ENCODE measurements around the gene SFXN4. TPM values are rescaled to one million over a fixed set of nuclear protein-coding genes. Genes with fewer than 3 reads are reported as not detected.
A peak's percentile ranks its signal among the peaks of the same experiment; 100 is the strongest.
"Not testable (repeated sequence)": the region's sequence is repeated elsewhere in the genome, so short reads cannot be mapped to it uniquely, and the experiment has no call there.

The SFXN4 gene
- total RNA-seq, 1 experiment from 2014 or later, result 24.0 TPM

- ChIA-PET POLR2A (interaction anchor here (0.5 kb wide), 1 partner anchor 39 kb away, joined by 4 read pairs; no protein-coding TSS in a partner anchor), CTCF (no interaction called here)
- Mint-ChIP-seq H3K4me3 (no peak overlapping the region), H3K27ac (no peak overlapping the region), H3K27me3 (ENCODE audit: low read depth) (no peaks in the 10 kb centered on the region), H3K36me3 (peaks cover 54% of the 10 kb centered on the region), H3K4me1 (no peaks in the 10 kb centered on the region), H3K9me3 (no peaks in the 10 kb centered on the region)
- DNase-seq (ENCODE audit: low spot score) (no peak), ATAC-seq (no peak)
- TF ChIP-seq ZNF263 (CRISPR knock-in tag; IDR thresholded peaks at IDR 0.05; ENCODE audit: low read depth) (no peak), GABPB1 (CRISPR knock-in tag; IDR thresholded peaks at IDR 0.05) (peak; percentile 97)
Observed at GRCh38 chr10:119113751-119114732, 51.5 kb downstream of the SFXN4 start.

DNA sequence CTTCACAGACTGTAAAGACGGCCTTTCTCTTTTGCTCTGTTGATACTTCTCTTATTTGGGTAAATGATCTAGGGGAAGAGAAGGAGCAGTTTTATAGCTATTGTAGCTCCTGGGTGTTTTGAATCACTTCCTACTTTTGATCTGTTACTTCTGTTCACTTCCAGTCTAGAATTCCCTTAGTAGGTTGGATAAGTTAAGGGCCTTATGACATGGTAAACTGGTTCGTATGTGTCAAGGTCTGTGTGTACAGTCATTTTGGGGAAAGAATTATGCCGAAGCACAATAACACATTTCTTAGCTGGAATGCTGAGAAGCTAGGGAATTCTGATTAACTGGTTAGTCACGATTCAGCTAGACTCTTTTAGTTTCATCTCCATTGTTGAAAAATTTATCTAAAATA lies 53.5 kb downstream of the SFXN4 start:
- H3K27ac Mint-ChIP-seq, result no peak overlapping the region
- no peaks in the 10 kb centered on the region for H3K27me3 Mint-ChIP-seq (ENCODE audit: low read depth)
- ChIA-PET POLR2A (no interaction called here), CTCF (interaction anchor here (1.3 kb wide), 1 partner anchor 87 kb away, joined by 3 read pairs; no protein-coding TSS in a partner anchor)
- no peaks in the 10 kb centered on the region for H3K4me1 Mint-ChIP-seq
- DNase-seq (ENCODE audit: low spot score) (no peak), ATAC-seq (no peak)
- no peak overlapping the region for H3K4me3 Mint-ChIP-seq
- TF ChIP-seq E2F4 (CRISPR knock-in tag; IDR thresholded peaks at IDR 0.05; ENCODE audit: borderline replicate concordance, low read depth) (no peak), CREM (CRISPR knock-in tag; IDR thresholded peaks at IDR 0.05) (no peak), ZBTB21 (CRISPR knock-in tag; IDR thresholded peaks at IDR 0.05; ENCODE audit: borderline replicate concordance) (no peak), MYBL2 (CRISPR knock-in tag; IDR thresholded peaks at IDR 0.05) (no peak), USF2 (CRISPR knock-in tag; IDR thresholded peaks at IDR 0.05) (no peak), EMX1 (CRISPR knock-in tag; IDR thresholded peaks at IDR 0.05) (no peak)
- TF ChIP-seq, protein P1, sequence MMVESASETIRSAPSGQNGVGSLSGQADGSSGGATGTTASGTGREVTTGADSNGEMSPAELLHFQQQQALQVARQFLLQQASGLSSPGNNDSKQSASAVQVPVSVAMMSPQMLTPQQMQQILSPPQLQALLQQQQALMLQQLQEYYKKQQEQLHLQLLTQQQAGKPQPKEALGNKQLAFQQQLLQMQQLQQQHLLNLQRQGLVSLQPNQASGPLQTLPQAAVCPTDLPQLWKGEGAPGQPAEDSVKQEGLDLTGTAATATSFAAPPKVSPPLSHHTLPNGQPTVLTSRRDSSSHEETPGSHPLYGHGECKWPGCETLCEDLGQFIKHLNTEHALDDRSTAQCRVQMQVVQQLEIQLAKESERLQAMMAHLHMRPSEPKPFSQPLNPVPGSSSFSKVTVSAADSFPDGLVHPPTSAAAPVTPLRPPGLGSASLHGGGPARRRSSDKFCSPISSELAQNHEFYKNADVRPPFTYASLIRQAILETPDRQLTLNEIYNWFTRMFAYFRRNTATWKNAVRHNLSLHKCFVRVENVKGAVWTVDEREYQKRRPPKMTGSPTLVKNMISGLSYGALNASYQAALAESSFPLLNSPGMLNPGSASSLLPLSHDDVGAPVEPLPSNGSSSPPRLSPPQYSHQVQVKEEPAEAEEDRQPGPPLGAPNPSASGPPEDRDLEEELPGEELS (CRISPR knock-in tag; IDR thresholded peaks at IDR 0.05), result no peak
- TF ChIP-seq, protein P2, sequence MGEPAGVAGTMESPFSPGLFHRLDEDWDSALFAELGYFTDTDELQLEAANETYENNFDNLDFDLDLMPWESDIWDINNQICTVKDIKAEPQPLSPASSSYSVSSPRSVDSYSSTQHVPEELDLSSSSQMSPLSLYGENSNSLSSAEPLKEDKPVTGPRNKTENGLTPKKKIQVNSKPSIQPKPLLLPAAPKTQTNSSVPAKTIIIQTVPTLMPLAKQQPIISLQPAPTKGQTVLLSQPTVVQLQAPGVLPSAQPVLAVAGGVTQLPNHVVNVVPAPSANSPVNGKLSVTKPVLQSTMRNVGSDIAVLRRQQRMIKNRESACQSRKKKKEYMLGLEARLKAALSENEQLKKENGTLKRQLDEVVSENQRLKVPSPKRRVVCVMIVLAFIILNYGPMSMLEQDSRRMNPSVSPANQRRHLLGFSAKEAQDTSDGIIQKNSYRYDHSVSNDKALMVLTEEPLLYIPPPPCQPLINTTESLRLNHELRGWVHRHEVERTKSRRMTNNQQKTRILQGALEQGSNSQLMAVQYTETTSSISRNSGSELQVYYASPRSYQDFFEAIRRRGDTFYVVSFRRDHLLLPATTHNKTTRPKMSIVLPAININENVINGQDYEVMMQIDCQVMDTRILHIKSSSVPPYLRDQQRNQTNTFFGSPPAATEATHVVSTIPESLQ (CRISPR knock-in tag; IDR thresholded peaks at IDR 0.05), result no peak
- TF ChIP-seq, protein P3, sequence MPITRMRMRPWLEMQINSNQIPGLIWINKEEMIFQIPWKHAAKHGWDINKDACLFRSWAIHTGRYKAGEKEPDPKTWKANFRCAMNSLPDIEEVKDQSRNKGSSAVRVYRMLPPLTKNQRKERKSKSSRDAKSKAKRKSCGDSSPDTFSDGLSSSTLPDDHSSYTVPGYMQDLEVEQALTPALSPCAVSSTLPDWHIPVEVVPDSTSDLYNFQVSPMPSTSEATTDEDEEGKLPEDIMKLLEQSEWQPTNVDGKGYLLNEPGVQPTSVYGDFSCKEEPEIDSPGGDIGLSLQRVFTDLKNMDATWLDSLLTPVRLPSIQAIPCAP (CRISPR knock-in tag; IDR thresholded peaks at IDR 0.05), result no peak
- no peaks in the 10 kb centered on the region for H3K9me3 Mint-ChIP-seq
- H3K36me3 Mint-ChIP-seq, result peaks cover 52% of the 10 kb centered on the region

DNA sequence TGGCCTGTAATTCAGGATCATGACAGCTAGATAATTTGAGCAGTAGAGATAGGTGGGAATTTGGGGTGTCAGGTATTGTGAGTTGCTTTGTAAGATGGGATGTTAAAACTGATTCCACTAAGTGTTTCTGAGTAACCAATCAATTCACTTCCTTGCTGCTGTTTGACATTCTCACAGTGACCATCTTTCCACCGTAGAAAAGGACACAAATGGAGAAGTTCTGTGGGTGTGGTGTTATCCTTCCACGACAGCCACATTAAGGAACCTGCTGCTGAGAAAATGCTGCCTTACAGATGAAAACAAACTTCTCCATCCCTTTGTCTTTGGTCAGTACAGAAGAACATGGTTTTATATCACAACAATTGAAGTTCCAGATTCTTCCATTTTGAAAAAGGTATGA lies 57.7 kb downstream of the SFXN4 start:
- not testable (repeated sequence) for H3K4me1 Mint-ChIP-seq

GRCh38 chr10:119107106-119107505 lies 58.4 kb downstream of the SFXN4 start:
- ATAC-seq; POLR2A ChIA-PET; H3K4me1 Mint-ChIP-seq; H3K4me3 Mint-ChIP-seq; H3K27me3 Mint-ChIP-seq (ENCODE audit: low read depth); DNase-seq (ENCODE audit: low spot score); H3K9me3 Mint-ChIP-seq; CTCF ChIA-PET; H3K27ac Mint-ChIP-seq: not testable (repeated sequence)
- peaks cover 23% of the 10 kb centered on the region for H3K36me3 Mint-ChIP-seq

More for the DNA sequence above, 57.7 kb downstream of the SFXN4 start:
- H3K27me3 Mint-ChIP-seq (ENCODE audit: low read depth); CTCF ChIA-PET; H3K4me3 Mint-ChIP-seq; ATAC-seq; DNase-seq (ENCODE audit: low spot score); H3K9me3 Mint-ChIP-seq; POLR2A ChIA-PET: not testable (repeated sequence)
- Mint-ChIP-seq H3K36me3 (peaks cover 27% of the 10 kb centered on the region), H3K27ac (peak overlapping the region; percentile 23; the same call in 1 of the 2 replicates)

- peaks cover 17% of the 10 kb centered on the region for H3K36me3 Mint-ChIP-seq
- POLR2A ChIA-PET; H3K9me3 Mint-ChIP-seq; H3K27ac Mint-ChIP-seq; CTCF ChIA-PET; ATAC-seq; H3K27me3 Mint-ChIP-seq (ENCODE audit: low read depth); DNase-seq (ENCODE audit: low spot score); H3K4me1 Mint-ChIP-seq: not testable (repeated sequence)
- peak overlapping the region; percentile 74; the same call in 1 of the 2 replicates for H3K4me3 Mint-ChIP-seq
Observed at GRCh38 chr10:119105899-119106298, 59.6 kb downstream of the SFXN4 start.
